Spleen (tissue), 11 donors: ENCODE measurements around the gene TMEM198. TPM values are rescaled to one million over a fixed set of nuclear protein-coding genes. Genes with fewer than 3 reads are reported as not detected.

Experiments
- DNase-seq: peaks from one replicate; pipeline ENCODE4 v3.0.0-alpha.2; 2020
- H3K27ac ChIP-seq, 8 donors: fragments of 200-600 bp; sonication (generic) in 7 of 8; 1 replicate in 4 of 8; 2 replicates in 4 of 8; pipeline versions ENCODE4 v1.5.0 to v1.8.0; 2016 to 2021; ENCODE audit warnings: inconsistent platforms in 4 of 8, mild to moderate bottlenecking in 4 of 8, moderate library complexity in 1 of 8
- H3K27me3 ChIP-seq, 7 donors: fragments of 200-600 bp; sonication (generic) in 6 of 7; replicated peaks in 1 of 7; 1 replicate in 4 of 7; 2 replicates in 3 of 7; pipeline versions ENCODE4 v1.5.0 to v1.8.0; 2016 to 2021; ENCODE audit warnings: inconsistent platforms in 3 of 7, mild to moderate bottlenecking in 1 of 7
- H3K36me3 ChIP-seq, 6 donors: fragments of 200-600 bp; sonication (generic) in 5 of 6; 1 replicate in 4 of 6; 2 replicates in 2 of 6; pipeline versions ENCODE4 v1.5.0 to v1.8.0; 2016 to 2021; ENCODE audit warnings: inconsistent platforms in 2 of 6
- H3K4me1 ChIP-seq, 6 donors: fragments of 200-600 bp; sonication (generic) in 5 of 6; 1 replicate in 3 of 6; 2 replicates in 3 of 6; pipeline versions ENCODE4 v1.5.0 to v1.8.0; 2016 to 2021; ENCODE audit warnings: inconsistent platforms in 3 of 6
- H3K4me3 ChIP-seq, 8 donors: fragments of 200-600 bp; sonication (generic) in 7 of 8; 1 replicate in 4 of 8; 2 replicates in 4 of 8; pipeline versions ENCODE4 v1.5.0 to v1.8.0; 2016 to 2021; ENCODE audit warnings: inconsistent platforms in 4 of 8, mild to moderate bottlenecking in 4 of 8, moderate library complexity in 2 of 8
- H3K9me3 ChIP-seq, 8 donors: fragments of 200-600 bp; sonication (generic) in 7 of 8; 1 replicate in 4 of 8; 2 replicates in 4 of 8; pipeline versions ENCODE4 v1.5.0 to v1.8.0; 2016 to 2021; ENCODE audit warnings: inconsistent platforms in 4 of 8
- CTCF ChIP-seq, 11 experiments: fragments of 200-600 bp in 7 of 11; fragments of 450-650 bp in 4 of 11; sonication (generic) in 4 of 11; IDR thresholded peaks in 8 of 11; conservative IDR thresholded peaks in 3 of 11; 1 replicate in 7 of 11; 2 replicates in 4 of 11; pipeline versions ENCODE4 v1.4.0 to v1.8.0; 2016 to 2021; ENCODE audit warnings: antibody characterized with exemption in 11 of 11, inconsistent platforms in 4 of 11, mild to moderate bottlenecking in 1 of 11
- POLR2A ChIP-seq, 3 donors: fragments of 450-650 bp; IDR thresholded peaks; one replicate each; pipeline ENCODE4 v1.5.1; 2017; ENCODE audit warnings: antibody characterized with exemption in 3 of 3, mild to moderate bottlenecking in 1 of 3
- POLR2AphosphoS5 ChIP-seq, 3 donors: sonication (generic); formaldehyde crosslinking; IDR thresholded peaks; one replicate each; pipeline ENCODE4 v1.5.1; 2017; ENCODE audit warnings: antibody characterized with exemption in 3 of 3
- WGBS, 5 donors: extraction: QIAGEN DNeasy Blood & Tissue Kit in 3 of 5; methylation state at CpG; one replicate each; pipeline versions ENCODE4 v1.1.5 to v1.1.7; 2013 to 2018; 5-methylcytosine and 5-hydroxymethylcytosine counted together
- intact Hi-C: fragments of 100-400 bp; cut with DNase I; formaldehyde crosslinking; loops from one replicate; pipeline ENCODE4 v1.15.0; 2023; ENCODE audit warnings: low total_unique reads
- polyA plus RNA-seq, 3 donors: library from polyadenylated mRNA; stranded (reverse); fragments of 200-250 nt; gene quantifications; one replicate each; pipeline ENCODE4 v1.2.1, GENCODE V29; 2013
- total RNA-seq, 7 donors: library from RNA; depleted of rRNA in 3 of 7; stranded (reverse); fragments of >200 nt in 3 of 7; fragmentation: NEBNext Ultra II Directional in 4 of 7; extraction: Animal tissue kit (Norgen Biotek cat#: 25700) in 4 of 7; gene quantifications; one replicate each; pipeline versions ENCODE4 v1.1.0 to v1.2.1, GENCODE V29; 2016 to 2021
- donor health status: healthy with polysubstance abuse.
- donor health status: DM: no; HTN: no; CAD: no; lungs with moderate emphysema.
- donor health status: DM: no; HTN: no; CAD: no.
- donor health status: Bipolar disorder and iron deficiency.
- donor health status: healthy.
- donor health status: DM: no; HTN: no; CAD: no.
- donor health status: DM: yes; HTN: yes; CAD: no.

Gene TMEM198
- total and polyA plus RNA-seq, 10 donors = 0.39 to 2.8 (median 1.3) TPM

GRCh38 chr2:219519526-219519916, 24.3 kb upstream of the TMEM198 start:
- intact Hi-C loops = no loop called here
- H3K27ac ChIP-seq = no peak overlapping the region
- 85 to 94% (median 88%) methylated on average over 9 of the region's 9 CpGs for WGBS, 5 donors
- DNase-seq = no peak
- H3K9me3 ChIP-seq = no peaks in the 10 kb centered on the region
- H3K27me3 ChIP-seq = peaks cover 6 to 100% (median 66%) of the 10 kb centered on the region in 7 donors
- H3K4me1 ChIP-seq = peaks cover 6 to 30% (median 18%) of the 10 kb centered on the region in 6 donors
- no peak overlapping the region for H3K4me3 ChIP-seq
- TF ChIP-seq CTCF (IDR thresholded peaks at IDR 0.05 in 8 of 11, conservative IDR thresholded peaks at IDR 0.05 in 3 of 11) (no peak), POLR2AphosphoS5 (IDR thresholded peaks at IDR 0.05) (no peak), POLR2A (IDR thresholded peaks at IDR 0.05) (no peak)
- H3K36me3 ChIP-seq = no peaks in the 10 kb centered on the region

- Histone ChIP-seq H3K4me1 (peaks cover 6 to 28% (median 18%) of the 10 kb centered on the region in 6 donors), H3K27ac (no peak overlapping the region), H3K27me3 (peaks cover 6 to 100% (median 66%) of the 10 kb centered on the region in 7 donors), H3K4me3 (no peak overlapping the region), H3K36me3 (no peaks in the 10 kb centered on the region), H3K9me3 (no peaks in the 10 kb centered on the region)
- no peak for TF ChIP-seq CTCF (IDR thresholded peaks at IDR 0.05 in 8 of 11, conservative IDR thresholded peaks at IDR 0.05 in 3 of 11)
- TF ChIP-seq POLR2A (IDR thresholded peaks at IDR 0.05) = no peak
- no peak for TF ChIP-seq POLR2AphosphoS5 (IDR thresholded peaks at IDR 0.05)
- intact Hi-C loops = no loop called here
- DNase-seq = no peak
- whole genome bisulfite sequencing, 5 donors = 59 to 74% (median 63%) methylated on average over 8 of the region's 8 CpGs
These were observed 23.7 kb upstream of the TMEM198 start for GRCh38 chr2:219520079-219520478.

GRCh38 chr2:219521066-219521880, 22.6 kb upstream of the TMEM198 start:
- peak; percentile 73 for DNase-seq
- H3K4me3 ChIP-seq = no peak overlapping the region
- intact Hi-C loops = no loop called here
- H3K4me1 ChIP-seq = peaks cover 6 to 28% (median 18%) of the 10 kb centered on the region in 6 donors
- no peaks in the 10 kb centered on the region for H3K9me3 ChIP-seq
- H3K36me3 ChIP-seq = no peaks in the 10 kb centered on the region
- 11 to 16% (median 12%) methylated on average over 12 to 14 of the region's 14 CpGs for WGBS, 5 donors
- no peak overlapping the region for H3K27ac ChIP-seq
- TF ChIP-seq CTCF (IDR thresholded peaks at IDR 0.05 in 8 of 11, conservative IDR thresholded peaks at IDR 0.05 in 3 of 11) (peak in 7 of 11 experiments; percentile 9 to 42 (median 25)), POLR2AphosphoS5 (IDR thresholded peaks at IDR 0.05) (no peak), POLR2A (IDR thresholded peaks at IDR 0.05) (no peak)
- peaks cover 6 to 100% (median 65%) of the 10 kb centered on the region in 7 donors for H3K27me3 ChIP-seq
